Measurements from ENCODE around the gene POLR3F.
"Not testable (repeated sequence)": the region's sequence is repeated elsewhere in the genome, so short reads cannot be mapped to it uniquely, and the experiment has no call there.

Gene POLR3F

DNA sequence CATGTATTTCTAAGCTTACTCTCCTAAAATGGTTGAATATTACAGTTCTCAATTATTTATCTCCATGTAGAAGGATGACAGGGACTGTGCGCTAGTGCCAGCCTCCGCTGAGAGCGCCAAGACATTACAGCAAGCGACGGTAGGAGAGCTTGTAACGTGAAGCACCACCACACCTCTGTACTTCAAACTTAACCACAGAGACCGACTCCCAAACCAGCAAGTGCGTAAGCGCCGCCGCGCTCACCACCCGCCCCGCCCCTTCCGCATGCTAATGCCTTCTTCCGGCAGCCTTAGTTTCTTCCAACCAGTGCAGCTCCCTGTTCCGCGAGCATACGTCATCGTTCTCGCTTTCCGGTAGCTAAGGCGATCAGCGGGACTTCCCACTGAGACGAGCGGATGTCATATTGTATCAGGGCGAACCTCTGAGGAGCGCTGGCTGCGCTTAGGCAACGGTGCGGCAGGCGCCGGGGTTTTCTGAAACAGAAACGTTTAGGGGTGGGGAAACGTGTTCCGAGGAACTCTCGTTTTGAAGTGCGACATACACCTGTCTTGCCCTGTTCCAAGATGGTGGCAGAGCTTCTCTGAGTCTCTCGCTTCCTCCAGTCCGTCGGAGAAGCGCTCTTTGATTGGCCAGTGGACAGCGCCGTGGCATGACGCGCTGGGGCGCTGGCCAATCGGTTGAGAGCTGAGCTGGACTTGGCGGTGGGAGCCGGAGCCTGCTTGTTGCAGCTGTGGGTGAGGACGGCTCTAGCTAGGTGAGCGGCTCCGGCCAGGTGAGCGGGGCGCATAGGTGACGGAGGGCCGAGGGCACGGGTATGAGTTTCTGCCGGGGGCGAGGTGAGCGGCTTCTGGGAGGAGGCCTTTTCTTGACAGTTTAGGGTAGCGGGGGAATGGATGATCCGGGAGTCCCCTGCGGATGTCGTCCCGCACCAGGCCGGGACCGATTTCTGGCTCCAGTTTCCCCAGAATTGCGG is 40.3 kb downstream of the POLR3F start, which contains the start of gene SEC23B:
Gene SEC23B (plus strand): TSS at position 723 of the 974 bp plus-strand sequence. CDS start 2,896 bp downstream, outside the sequence.
- DNase-seq: peak; percentile 95

DNA sequence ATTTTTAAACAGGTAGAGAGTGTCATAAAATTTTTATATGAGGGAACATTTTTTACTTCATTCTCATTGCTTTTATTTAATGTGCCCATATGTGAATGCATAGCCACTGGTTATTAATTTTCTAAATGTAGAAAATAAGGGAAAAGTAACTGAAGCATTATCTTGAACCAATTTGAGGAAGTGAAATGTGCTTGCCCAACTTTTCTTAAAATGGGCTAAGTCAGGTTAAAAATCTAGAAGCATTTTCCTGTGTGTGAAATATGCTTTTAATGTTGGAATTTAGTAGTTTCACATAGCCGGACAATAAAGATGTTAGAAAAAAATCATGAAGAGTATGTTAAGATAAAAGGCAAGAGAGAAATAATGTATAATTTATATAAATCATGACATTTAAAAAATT is 44.4 kb downstream of the POLR3F start:
- DNase-seq: no peak

DNA sequence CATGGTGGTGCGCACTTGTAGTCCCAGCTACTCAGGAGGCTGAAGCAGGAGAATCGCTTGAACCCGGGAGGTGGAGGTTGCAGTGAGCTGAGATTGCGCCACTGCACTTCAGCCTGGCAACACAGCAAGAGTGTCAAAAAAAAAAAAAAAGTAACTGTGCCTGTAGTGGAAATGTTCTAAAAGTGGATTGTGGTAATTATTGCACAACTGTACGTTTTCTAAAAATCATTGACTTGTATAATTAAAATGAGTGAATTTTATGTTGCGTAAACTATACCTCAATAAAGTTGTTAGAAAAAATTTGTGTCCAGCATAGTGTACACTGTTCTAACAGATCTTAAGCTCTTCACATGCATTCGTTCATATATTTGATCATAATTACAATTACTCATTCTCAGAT is 46.0 kb downstream of the POLR3F start:
- no peak for DNase-seq

DNA sequence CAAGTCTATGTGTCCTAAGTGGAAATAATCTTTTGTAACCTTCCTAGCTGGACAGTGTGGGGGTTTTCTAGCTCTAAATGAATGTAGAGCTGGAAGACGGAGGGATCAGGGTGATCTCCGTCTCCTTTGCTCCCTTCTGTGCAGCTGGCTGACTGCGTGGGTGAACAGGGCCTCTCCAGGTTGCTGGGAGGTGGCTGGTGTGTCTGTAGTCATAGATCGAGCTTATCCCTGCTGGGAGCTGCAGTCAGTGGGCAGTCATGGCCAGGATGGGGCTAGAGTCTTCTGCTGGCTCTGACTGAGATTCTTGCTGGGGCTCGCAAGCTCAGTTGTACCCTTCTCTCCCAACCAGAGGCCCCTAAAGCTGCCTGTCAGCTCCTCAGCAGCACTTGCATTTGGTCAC is 46.9 kb downstream of the POLR3F start:
- DNase-seq: no peak

DNA sequence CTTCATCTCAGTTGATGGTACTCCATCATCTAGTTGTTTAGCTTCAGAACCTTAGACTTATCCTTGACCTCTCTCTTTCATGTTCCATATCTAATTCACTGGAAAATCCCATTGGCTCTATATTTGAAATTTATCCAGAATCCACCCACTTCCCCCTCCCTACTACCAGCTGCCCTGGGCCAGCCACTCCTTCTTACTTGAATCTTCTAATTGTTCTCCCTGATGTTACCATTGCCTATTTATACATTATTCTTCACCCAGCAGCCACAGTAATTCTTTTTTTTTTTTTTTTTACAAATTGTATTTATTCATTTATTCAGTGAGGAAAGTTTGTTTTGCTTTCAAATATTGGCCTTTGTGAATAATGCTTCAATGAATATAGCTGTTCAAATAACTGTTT is 48.8 kb downstream of the POLR3F start:
- no peak for DNase-seq

DNA sequence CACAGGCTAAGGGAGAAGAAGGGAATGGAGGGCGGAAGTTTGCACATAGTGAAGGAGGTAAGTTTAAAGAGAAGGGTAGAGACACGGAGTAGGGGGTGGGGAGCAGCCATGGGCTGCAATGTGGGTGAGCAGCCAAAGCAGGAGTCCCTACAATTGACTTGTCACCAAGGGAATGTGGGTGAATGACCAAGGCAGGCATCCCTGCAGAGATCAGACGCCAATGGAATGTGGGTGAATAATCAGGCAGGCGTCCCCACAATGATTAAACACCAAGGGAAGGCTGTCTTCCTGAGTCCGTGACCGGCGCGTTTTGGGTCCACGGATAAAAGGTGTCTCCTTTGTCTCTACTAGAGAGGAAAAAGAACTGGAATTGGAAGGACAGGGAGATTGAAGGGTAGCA is 54.9 kb downstream of the POLR3F start:
- not testable (repeated sequence) for DNase-seq

DNA sequence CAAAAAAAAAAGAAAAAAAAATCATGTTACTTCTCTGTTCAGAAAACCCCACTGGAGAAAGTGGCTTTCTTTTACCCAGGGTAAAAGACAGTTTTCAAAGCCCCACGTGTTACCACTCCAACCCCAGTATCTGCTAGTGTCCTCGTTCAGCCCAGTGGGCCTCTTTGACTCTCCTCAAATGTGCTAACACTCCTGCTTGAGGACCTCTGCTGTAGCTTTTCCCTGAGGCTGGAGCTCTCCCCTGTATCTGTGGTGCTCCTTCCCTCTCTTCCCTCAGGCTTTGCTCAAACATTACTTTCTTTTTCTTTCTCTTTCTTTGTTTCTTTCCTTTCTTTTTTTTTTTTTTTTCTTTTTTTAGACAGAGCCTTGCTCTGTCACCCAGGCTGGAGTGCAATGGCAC is 55.9 kb downstream of the POLR3F start:
- no peak for DNase-seq

DNA sequence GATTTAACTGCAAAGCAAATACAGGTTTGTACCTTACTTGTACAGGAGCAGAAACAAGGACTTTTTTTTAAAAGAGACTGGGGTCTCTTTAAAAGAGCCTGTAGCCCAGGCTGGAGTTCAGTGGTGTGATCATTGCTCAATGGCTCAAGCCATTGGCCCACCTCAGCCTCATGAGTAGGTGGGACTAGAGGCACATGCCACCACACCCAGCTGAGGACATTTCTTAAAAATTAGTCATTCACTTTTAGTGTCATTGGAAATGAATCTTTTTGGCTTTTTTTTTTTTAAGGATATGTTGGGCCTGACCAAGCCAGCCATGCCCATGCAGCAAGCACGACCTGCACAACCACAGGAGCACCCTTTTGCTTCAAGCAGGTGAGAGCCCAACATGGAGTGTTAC is 57.5 kb downstream of the POLR3F start:
- no peak for DNase-seq

DNA sequence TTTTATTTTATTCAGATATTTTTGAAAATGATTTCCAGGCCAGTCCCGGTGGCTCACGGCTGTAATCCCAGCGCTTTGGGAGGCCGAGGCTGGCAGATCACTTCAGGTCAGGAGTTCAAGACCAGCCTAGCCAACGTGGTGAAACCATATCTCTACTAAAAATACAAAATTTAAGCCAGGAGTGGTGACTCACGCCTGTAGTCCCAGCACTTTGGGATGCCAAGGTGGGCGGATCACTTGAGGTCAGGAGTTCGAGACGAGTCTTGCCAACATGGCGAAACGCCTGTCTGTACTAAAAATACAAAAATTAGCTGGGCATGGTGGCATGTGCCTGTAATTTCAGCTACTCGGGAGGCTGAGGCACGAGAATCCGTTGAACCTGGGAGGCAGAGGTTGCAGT is 59.6 kb downstream of the POLR3F start:
- DNase-seq: not testable (repeated sequence)

DNA sequence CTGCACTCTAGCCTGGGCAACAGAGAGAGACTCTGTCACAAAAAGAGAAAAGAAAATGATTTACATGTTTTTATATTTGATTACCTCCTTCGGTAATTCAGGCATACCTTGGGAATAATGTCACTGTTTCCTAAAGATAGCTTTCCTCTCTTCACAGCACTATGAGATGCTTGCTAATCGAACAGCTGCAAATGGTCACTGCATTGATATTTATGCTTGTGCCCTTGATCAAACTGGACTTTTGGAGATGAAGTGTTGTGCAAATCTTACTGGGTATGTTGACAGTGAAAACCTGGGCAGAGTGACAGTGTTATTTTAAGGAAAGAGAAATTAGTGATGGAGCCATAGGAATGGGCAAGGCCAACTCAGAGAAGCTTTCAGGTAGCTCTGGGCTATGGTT is 60.1 kb downstream of the POLR3F start:
- DNase-seq: no peak

DNA sequence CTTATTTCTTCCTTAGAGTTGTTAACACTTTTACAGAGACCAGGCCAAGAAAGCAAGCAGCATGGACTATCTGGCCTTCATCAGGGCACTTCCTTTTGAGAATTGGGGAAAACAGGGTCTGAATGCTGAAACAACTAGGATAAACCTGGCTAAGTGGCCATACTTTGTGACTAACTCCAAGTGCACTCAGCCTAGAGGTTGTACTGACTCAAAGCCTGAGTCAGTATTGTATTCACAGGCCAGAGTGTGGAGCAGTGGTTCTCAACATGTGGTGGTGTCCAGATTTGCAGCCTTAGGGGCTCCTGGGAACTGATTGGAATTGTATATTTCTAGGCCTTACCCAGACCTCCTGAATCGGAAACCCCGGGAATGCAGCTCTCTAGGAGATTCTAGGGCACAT is 60.6 kb downstream of the POLR3F start:
- no peak for DNase-seq

DNA sequence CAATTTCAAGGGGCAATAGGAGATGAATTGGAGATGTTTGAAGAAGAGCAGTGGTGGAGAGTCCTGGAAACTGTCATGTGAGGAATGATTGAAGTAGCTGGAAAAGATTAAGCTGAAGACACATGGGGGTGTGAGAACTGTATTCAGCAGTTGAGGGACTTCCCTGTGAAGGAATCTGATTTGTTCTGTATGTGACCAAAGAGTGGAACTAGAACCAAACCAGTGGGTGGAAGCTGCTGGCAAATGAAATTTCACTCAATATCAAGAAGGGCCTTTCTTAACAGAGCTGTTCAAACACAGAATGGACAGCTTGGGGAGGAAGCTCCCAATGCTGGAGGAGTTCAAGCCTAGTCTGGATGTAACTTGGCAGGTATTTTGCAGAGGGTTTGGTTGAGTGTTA is 61.9 kb downstream of the POLR3F start:
- DNase-seq: no peak

DNA sequence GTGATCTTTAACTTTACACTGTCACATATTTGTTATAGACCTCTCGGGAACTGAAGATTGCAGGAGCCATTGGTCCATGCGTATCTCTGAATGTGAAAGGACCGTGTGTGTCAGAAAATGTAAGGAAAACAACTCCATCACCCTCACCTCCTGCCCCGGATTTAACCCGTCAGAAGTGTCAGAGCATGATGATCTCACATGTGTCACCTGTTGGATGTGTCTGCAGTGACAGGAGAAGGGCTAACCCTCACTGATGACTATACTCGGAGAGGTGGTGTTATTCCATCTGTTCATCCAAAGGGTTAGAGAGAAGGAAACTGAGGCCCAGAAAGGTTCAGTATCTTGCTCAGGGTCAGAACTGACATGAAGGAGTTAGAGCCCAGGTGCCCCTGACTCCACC is 65.4 kb downstream of the POLR3F start:
- DNase-seq: no peak

DNA sequence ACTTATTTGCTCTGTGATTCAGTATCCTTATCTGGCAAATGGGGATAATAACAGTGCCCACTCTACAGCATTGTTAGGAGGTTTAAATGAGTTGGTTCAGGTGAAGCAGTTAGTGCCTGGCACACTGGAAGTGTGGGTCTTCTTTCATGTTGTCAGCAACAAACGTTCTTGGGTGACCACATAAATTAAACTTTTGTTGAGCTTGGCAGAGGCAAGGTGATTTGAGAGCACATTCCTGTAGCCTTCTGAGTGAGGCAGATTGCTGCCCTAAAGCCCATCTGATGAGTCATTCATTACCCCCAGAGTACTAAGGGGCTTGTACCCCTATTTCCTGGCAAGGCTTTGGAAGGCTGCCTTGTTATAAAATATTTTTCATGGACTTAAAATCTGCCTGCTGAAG is 66.3 kb downstream of the POLR3F start:
- DNase-seq: no peak

DNA sequence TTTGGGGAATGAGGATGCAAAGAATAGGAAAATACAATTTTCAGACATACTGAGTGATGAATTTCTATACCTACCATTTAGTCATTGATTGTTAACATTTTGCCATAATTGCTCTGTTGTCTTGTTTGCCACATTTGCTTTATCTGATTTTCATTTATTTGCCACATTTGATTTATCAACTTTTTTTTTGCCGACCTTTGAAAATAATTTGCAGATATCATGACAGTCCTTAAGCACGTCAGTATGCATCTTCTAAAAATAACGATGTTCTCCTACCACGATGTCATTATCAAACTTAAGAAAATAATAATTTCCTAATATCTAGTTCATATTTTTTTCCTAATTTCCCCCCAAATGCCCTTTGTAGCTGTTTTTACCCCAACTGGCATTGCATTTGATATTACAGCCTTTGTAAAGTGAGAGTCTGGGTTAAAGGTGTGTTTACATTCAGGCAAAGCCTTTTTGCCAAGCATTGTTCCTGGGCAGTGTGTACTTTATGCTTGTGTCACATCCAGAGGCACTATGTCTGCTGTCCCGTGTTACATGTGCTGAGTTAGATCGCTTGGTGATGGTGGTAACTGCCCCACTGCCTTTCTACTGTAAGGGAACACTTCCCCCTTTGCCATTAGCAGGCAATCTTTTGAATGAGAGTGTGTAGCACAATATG is 66.9 kb downstream of the POLR3F start:
- DNase-seq: no peak

All from NCI-H1436 (cell line).